Prostate gland (tissue), 2 donors: ENCODE data around the gene SIRT3. TPM values are rescaled to one million over a fixed set of nuclear protein-coding genes. Genes with fewer than 3 reads are reported as not detected.

Experiments used
- DNase-seq: peaks from one replicate; pipeline ENCODE4 v3.0.0-alpha.2; 2019; ENCODE audit warnings: low spot score
- H3K27ac ChIP-seq, 2 donors: fragments of 200-600 bp; sonication (generic); 2 replicates each; pipeline ENCODE4 v1.5.1; 2017 to 2019
- H3K27me3 ChIP-seq: fragments of 200-600 bp; sonication (generic); replicated peaks from 2 replicates; pipeline ENCODE4 v1.5.1; 2019; ENCODE audit not compliant: insufficient read depth
- H3K36me3 ChIP-seq, 2 donors: fragments of 200-600 bp; sonication (generic); 1 replicate in 1 of 2; 2 replicates in 1 of 2; pipeline versions ENCODE4 v1.5.1 to v1.8.1; 2017 to 2019
- H3K4me1 ChIP-seq: fragments of 200-600 bp; sonication (generic); replicated peaks from 2 replicates; pipeline ENCODE4 v1.5.1; 2019
- H3K4me3 ChIP-seq, 2 donors: fragments of 200-600 bp; sonication (generic); 2 replicates each; pipeline ENCODE4 v1.5.1; 2017 to 2019
- H3K9me3 ChIP-seq: fragments of 200-600 bp; sonication (generic); 2 replicates; pipeline ENCODE4 v1.5.1; 2017
- CTCF ChIP-seq, 4 experiments: fragments of 200-600 bp in 2 of 4; fragments of 450-650 bp in 2 of 4; sonication (generic) in 2 of 4; IDR thresholded peaks; 1 replicate in 3 of 4; 2 replicates in 1 of 4; pipeline ENCODE4 v1.5.1; 2016 to 2019; ENCODE audit warnings: antibody characterized with exemption in 4 of 4, mild to moderate bottlenecking in 2 of 4, moderate library complexity in 2 of 4
- POLR2A ChIP-seq: fragments of 450-650 bp; IDR thresholded peaks from one replicate; pipeline ENCODE4 v1.6.1; 2016; ENCODE audit warnings: antibody characterized with exemption, mild to moderate bottlenecking
- POLR2AphosphoS5 ChIP-seq: sonication (generic); formaldehyde crosslinking; IDR thresholded peaks from one replicate; pipeline ENCODE4 v1.6.1; 2017; ENCODE audit warnings: antibody characterized with exemption
- WGBS: methylation state at CpG from one replicate; pipeline ENCODE4 v1.1.5; 2018; 5-methylcytosine and 5-hydroxymethylcytosine counted together
- intact Hi-C: fragments of 100-400 bp; cut with DNase I; formaldehyde crosslinking; loops from one replicate; pipeline ENCODE4 v1.14.2; 2022
- total RNA-seq, 2 donors: library from RNA; depleted of rRNA; stranded (reverse); fragments of >200 nt; gene quantifications; one replicate each; pipeline ENCODE4 v1.1.0, GENCODE V29; 2016

The SIRT3 gene
- total RNA-seq, 2 donors from 2014 or later, result 21.5 to 32.5 TPM

- H3K27ac ChIP-seq, result no peak overlapping the region
- peaks cover 13% of the 10 kb centered on the region for H3K4me1 ChIP-seq
- H3K27me3 ChIP-seq, result no peaks in the 10 kb centered on the region
- WGBS, result 92% methylated on average over 17 of the region's 17 CpGs
- no peaks in the 10 kb centered on the region for H3K9me3 ChIP-seq
- no peak for TF ChIP-seq CTCF (IDR thresholded peaks at IDR 0.05)
- no peak for TF ChIP-seq POLR2A
- TF ChIP-seq POLR2AphosphoS5, result no peak
- no peak overlapping the region for H3K4me3 ChIP-seq
- DNase-seq, result no peak
- peaks cover 20 to 23% of the 10 kb centered on the region in 2 donors for H3K36me3 ChIP-seq
- intact Hi-C loops, result no loop called here
These were observed 23.7 kb downstream of the SIRT3 start for GRCh38 chr11:212150-213100.

- intact Hi-C loops, result no loop called here
- Histone ChIP-seq H3K9me3 (no peaks in the 10 kb centered on the region), H3K4me3 (no peak overlapping the region), H3K36me3 (peaks cover 20 to 23% of the 10 kb centered on the region in 2 donors), H3K4me1 (peaks cover 13% of the 10 kb centered on the region), H3K27ac (no peak overlapping the region), H3K27me3 (no peaks in the 10 kb centered on the region)
- DNase-seq, result no peak
- 85% methylated on average over 9 of the region's 9 CpGs for WGBS
- TF ChIP-seq POLR2AphosphoS5 (no peak), CTCF (IDR thresholded peaks at IDR 0.05) (no peak), POLR2A (no peak)
These were observed 24.4 kb downstream of the SIRT3 start for GRCh38 chr11:211741-212140.

- intact Hi-C loops, result no loop called here
- TF ChIP-seq POLR2A (no peak), POLR2AphosphoS5 (no peak), CTCF (IDR thresholded peaks at IDR 0.05) (no peak)
- Histone ChIP-seq H3K36me3 (peaks cover 20 to 23% of the 10 kb centered on the region in 2 donors), H3K4me1 (peaks cover 13% of the 10 kb centered on the region), H3K27ac (no peak overlapping the region), H3K4me3 (no peak overlapping the region), H3K27me3 (no peaks in the 10 kb centered on the region), H3K9me3 (no peaks in the 10 kb centered on the region)
- WGBS, result 88% methylated on average over 5 of the region's 5 CpGs
- DNase-seq, result no peak
These were observed 24.8 kb downstream of the SIRT3 start for GRCh38 chr11:211295-211694.

- intact Hi-C loops, result no loop called here
- no peaks in the 10 kb centered on the region for H3K9me3 ChIP-seq
- H3K27me3 ChIP-seq, result no peaks in the 10 kb centered on the region
- H3K4me1 ChIP-seq, result peaks cover 13% of the 10 kb centered on the region
- TF ChIP-seq POLR2A (no peak), CTCF (IDR thresholded peaks at IDR 0.05) (no peak), POLR2AphosphoS5 (no peak)
- DNase-seq, result no peak
- no peak overlapping the region for H3K27ac ChIP-seq
- 97% methylated on average over 5 of the region's 5 CpGs for WGBS
- peaks cover 20 to 23% of the 10 kb centered on the region in 2 donors for H3K36me3 ChIP-seq
- H3K4me3 ChIP-seq, result no peak overlapping the region
These were observed 25.4 kb downstream of the SIRT3 start for GRCh38 chr11:210803-211180.
